ENCODE measurements around the gene SEC16B.

The SEC16B gene

GRCh38 chr1:177978530-177978929, 8.7 kb upstream of the SEC16B start:
- DNase-seq (ENCODE audit: low read depth) = no peak

- no peak for DNase-seq (ENCODE audit: low read depth)
Observed at GRCh38 chr1:177977141-177977540, 7.3 kb upstream of the SEC16B start.

- no peak for DNase-seq (ENCODE audit: low read depth)
Observed at GRCh38 chr1:177976596-177976995, 6.7 kb upstream of the SEC16B start.

- peak; percentile 38 for DNase-seq (ENCODE audit: low read depth)
Observed at GRCh38 chr1:177975588-177976495, 6.0 kb upstream of the SEC16B start.

GRCh38 chr1:177973585-177973984, 3.7 kb upstream of the SEC16B start:
- no peak for DNase-seq (ENCODE audit: low read depth)

- no peak for DNase-seq (ENCODE audit: low read depth)
Observed at GRCh38 chr1:177969109-177969508, 749 bp downstream of the SEC16B start.

GRCh38 chr1:177966199-177966598, 3.7 kb downstream of the SEC16B start:
- DNase-seq (ENCODE audit: low read depth) = no peak

- DNase-seq (ENCODE audit: low read depth) = no peak
Observed at GRCh38 chr1:177965293-177965692, 4.6 kb downstream of the SEC16B start.

GRCh38 chr1:177964336-177964735, 5.5 kb downstream of the SEC16B start:
- DNase-seq (ENCODE audit: low read depth) = no peak

- DNase-seq (ENCODE audit: low read depth) = no peak
Observed at GRCh38 chr1:177960939-177961622, 8.8 kb downstream of the SEC16B start.

- DNase-seq (ENCODE audit: low read depth) = no peak
Observed at GRCh38 chr1:177959811-177960515, 9.9 kb downstream of the SEC16B start.

- DNase-seq (ENCODE audit: low read depth) = no peak
Observed at GRCh38 chr1:177958092-177958491, 11.8 kb downstream of the SEC16B start.

GRCh38 chr1:177954076-177954475, 15.8 kb downstream of the SEC16B start:
- no peak for DNase-seq (ENCODE audit: low read depth)

- no peak for DNase-seq (ENCODE audit: low read depth)
Observed at GRCh38 chr1:177953549-177953948, 16.3 kb downstream of the SEC16B start.

GRCh38 chr1:177952691-177953090, 17.2 kb downstream of the SEC16B start:
- DNase-seq (ENCODE audit: low read depth) = no peak

- no peak for DNase-seq (ENCODE audit: low read depth)
Observed at GRCh38 chr1:177952249-177952648, 17.6 kb downstream of the SEC16B start.

GRCh38 chr1:177950506-177950905, 19.4 kb downstream of the SEC16B start:
- no peak for DNase-seq (ENCODE audit: low read depth)

- DNase-seq (ENCODE audit: low read depth) = no peak
Observed at GRCh38 chr1:177948336-177948972, 21.4 kb downstream of the SEC16B start.

GRCh38 chr1:177947623-177948022, 22.2 kb downstream of the SEC16B start:
- no peak for DNase-seq (ENCODE audit: low read depth)

- no peak for DNase-seq (ENCODE audit: low read depth)
Observed at GRCh38 chr1:177945943-177946650, 23.8 kb downstream of the SEC16B start.
